GM12892 (cell line): ENCODE measurements around the gene GCK.

Experiments used
- POLR2A ChIP-seq: IDR thresholded peaks from 2 replicates; pipeline ENCODE4 v1.6.1; 2011; ENCODE audit warnings: low read depth, low read length, control low read depth
- POLR2AphosphoS5 ChIP-seq: IDR thresholded peaks from 2 replicates; pipeline ENCODE4 v1.6.1; 2011; ENCODE audit warnings: low read depth, low read length, control low read depth
- TAF1 ChIP-seq: IDR thresholded peaks from 2 replicates; pipeline ENCODE4 v1.6.1; 2011; ENCODE audit warnings: low read depth, mild to moderate bottlenecking, control low read depth, low read length, borderline replicate concordance

- TF ChIP-seq POLR2AphosphoS5 (no peak), POLR2A (no peak), TAF1 (no peak)
These were observed 54.2 kb downstream of the GCK start for GRCh38 chr7:44134943-44135628.
